ENCODE results near the gene ARL15. TPM values are rescaled to one million over a fixed set of nuclear protein-coding genes. Genes with fewer than 3 reads are reported as not detected.

ARL15 gene
- polyA plus RNA-seq, 1 of the 3 experiments (the other 2 are of a cell fraction), result 6.4 TPM

GRCh38 chr5:54341971-54342370 is 31.6 kb upstream of the ARL15 start:
- no peak for DNase-seq
- POLR2A ChIA-PET, result no interaction called here
- no peak overlapping the region for H3K4me2 ChIP-seq

GRCh38 chr5:54337523-54337922 is 27.1 kb upstream of the ARL15 start:
- no peak for DNase-seq
- CTCF ChIA-PET, result interaction anchor here (1.2 kb wide), 1 partner anchor 14 kb away, joined by 3 read pairs; no protein-coding TSS in a partner anchor
- WGBS (ENCODE audit: low lambda C conversion rate), result 14% methylated on average over 4 of the region's 4 CpGs
- H3F3A ChIP-seq (replicated peaks; ENCODE audit: insufficient read depth), result peaks cover 3% of the 10 kb centered on the region
- H3K4me2 ChIP-seq, result no peak overlapping the region
- no peak overlapping the region for H3K4me3 ChIP-seq (ENCODE audit: low read depth in 2 of 2, low read length in 1 of 2)
- no peaks in the 10 kb centered on the region for H3K9me2 ChIP-seq
- H2AFZ ChIP-seq (ENCODE audit: low read depth), result no peak overlapping the region
- no peaks in the 10 kb centered on the region for H4K20me1 ChIP-seq (ENCODE audit: insufficient read depth)
- no peaks in the 10 kb centered on the region for H3K36me3 ChIP-seq (replicated peaks in 1 of 2; ENCODE audit: control insufficient read depth in 1 of 2, insufficient read depth in 2 of 2, low read length in 1 of 2)
- H3K9ac ChIP-seq, result no peak overlapping the region
- TF ChIP-seq RCOR1 (IDR thresholded peaks at IDR 0.05; ENCODE audit: low read length), result no peak
- no peak for TF ChIP-seq JUND (IDR thresholded peaks at IDR 0.05)
- no peak for TF ChIP-seq CTCF (IDR thresholded peaks at IDR 0.05)
- no peak for TF ChIP-seq GABPA (IDR thresholded peaks at IDR 0.05; ENCODE audit: low read depth)
- TF ChIP-seq MAX (IDR thresholded peaks at IDR 0.05; ENCODE audit: low read depth), result no peak
- no peak for TF ChIP-seq RFX5 (IDR thresholded peaks at IDR 0.05; ENCODE audit: low read length)
- no peaks in the 10 kb centered on the region for H3K27me3 ChIP-seq (ENCODE audit: insufficient read depth)
- POLR2A ChIA-PET, result no interaction called here
- no peaks in the 10 kb centered on the region for H3K4me1 ChIP-seq (ENCODE audit: control insufficient read depth in 1 of 2, insufficient read depth in 2 of 2, low read depth in 1 of 2, low read length in 1 of 2)
- H3K9me3 ChIP-seq, result no peaks in the 10 kb centered on the region
- H3K27ac ChIP-seq (ENCODE audit: low read depth in 2 of 2, low read length in 1 of 2), result no peak overlapping the region
- H3K79me2 ChIP-seq (ENCODE audit: insufficient read depth), result no peaks in the 10 kb centered on the region

More at GRCh38 chr5:54341971-54342370, 31.6 kb upstream of the ARL15 start:
- TF ChIP-seq CTCF (IDR thresholded peaks at IDR 0.05) (no peak), JUND (IDR thresholded peaks at IDR 0.05) (no peak), RFX5 (IDR thresholded peaks at IDR 0.05; ENCODE audit: low read length) (no peak), SMC3 (IDR thresholded peaks at IDR 0.05; ENCODE audit: low read depth, low read length) (no peak)
- H3F3A ChIP-seq (replicated peaks; ENCODE audit: insufficient read depth), result no peaks in the 10 kb centered on the region
- no peak overlapping the region for H3K4me3 ChIP-seq (ENCODE audit: low read depth in 2 of 2, low read length in 1 of 2)
- CTCF ChIA-PET, result no interaction called here
- H3K4me1 ChIP-seq (ENCODE audit: control insufficient read depth in 1 of 2, insufficient read depth in 2 of 2, low read depth in 1 of 2, low read length in 1 of 2), result no peaks in the 10 kb centered on the region
- H3K27me3 ChIP-seq (ENCODE audit: insufficient read depth), result no peaks in the 10 kb centered on the region
- H4K20me1 ChIP-seq (ENCODE audit: insufficient read depth), result no peaks in the 10 kb centered on the region
- H3K27ac ChIP-seq (ENCODE audit: low read depth in 2 of 2, low read length in 1 of 2), result no peak overlapping the region
- no peaks in the 10 kb centered on the region for H3K9me3 ChIP-seq
- 53% methylated on average over 2 of the region's 2 CpGs for WGBS (ENCODE audit: low lambda C conversion rate)
- H3K79me2 ChIP-seq (ENCODE audit: insufficient read depth), result no peaks in the 10 kb centered on the region
- no peak overlapping the region for H3K9ac ChIP-seq
- H3K9me2 ChIP-seq, result no peaks in the 10 kb centered on the region
- H3K36me3 ChIP-seq (replicated peaks in 1 of 2; ENCODE audit: control insufficient read depth in 1 of 2, insufficient read depth in 2 of 2, low read length in 1 of 2), result no peaks in the 10 kb centered on the region
- no peak overlapping the region for H2AFZ ChIP-seq (ENCODE audit: low read depth)

All from SK-N-SH (cell line).